Renal cortex interstitium (tissue), 11 donors: ENCODE results near the gene MICAL2. TPM values are rescaled to one million over a fixed set of nuclear protein-coding genes. Genes with fewer than 3 reads are reported as not detected.

ENCODE experiments used
- DNase-seq, 11 donors: peaks; one replicate each; pipeline ENCODE4 v3.0.0-alpha.2; 2013; ENCODE audit warnings: low read depth in 9 of 11, low spot score in 4 of 11; ENCODE audit errors: extremely low read depth in 1 of 11
- polyA plus RNA-seq, 3 donors: library from polyadenylated mRNA; unstranded; fragments of 120-200 nt; gene quantifications; one replicate each; pipeline ENCODE4 v1.2.1, GENCODE V29; 2013; ENCODE audit not compliant: insufficient read length in 3 of 3

MICAL2 gene
- polyA plus RNA-seq, 3 donors, result 5.8 to 8.5 (median 6.5) TPM

- no peak for DNase-seq
Observed at GRCh38 chr11:12174128-12174476, 63.7 kb downstream of the MICAL2 start.

- DNase-seq, result no peak
Observed at GRCh38 chr11:12174477-12175143, 64.2 kb downstream of the MICAL2 start.

GRCh38 chr11:12175694-12176241, 65.4 kb downstream of the MICAL2 start:
- no peak for DNase-seq

- DNase-seq, result no peak
Observed at GRCh38 chr11:12176410-12176809, 66.0 kb downstream of the MICAL2 start.

- no peak for DNase-seq
Observed at GRCh38 chr11:12177739-12178338, 67.4 kb downstream of the MICAL2 start.

GRCh38 chr11:12179019-12179418, 68.6 kb downstream of the MICAL2 start:
- DNase-seq, result no peak

- DNase-seq, result no peak
Observed at GRCh38 chr11:12179531-12179930, 69.1 kb downstream of the MICAL2 start.

- DNase-seq, result no peak
Observed at GRCh38 chr11:12180257-12181205, 70.1 kb downstream of the MICAL2 start.

GRCh38 chr11:12182302-12182675, 71.9 kb downstream of the MICAL2 start:
- DNase-seq, result no peak

- DNase-seq, result peak in 8 of 11 donors; percentile 45 to 70 (median 54)
Observed at GRCh38 chr11:12182676-12183541, 72.5 kb downstream of the MICAL2 start.

GRCh38 chr11:12183827-12184620, 73.6 kb downstream of the MICAL2 start:
- no peak for DNase-seq

GRCh38 chr11:12184699-12185098, 74.3 kb downstream of the MICAL2 start:
- no peak for DNase-seq

GRCh38 chr11:12185106-12185690, 74.8 kb downstream of the MICAL2 start:
- no peak for DNase-seq

GRCh38 chr11:12185914-12186313, 75.5 kb downstream of the MICAL2 start:
- DNase-seq, result peak in 1 of 11 donors; percentile 14

- no peak for DNase-seq
Observed at GRCh38 chr11:12186701-12187100, 76.3 kb downstream of the MICAL2 start.

- DNase-seq, result no peak
Observed at GRCh38 chr11:12187399-12187798, 77.0 kb downstream of the MICAL2 start.

GRCh38 chr11:12188548-12189317, 78.3 kb downstream of the MICAL2 start:
- DNase-seq, result no peak
